ENCODE results near the gene EYS.

- TF ChIP-seq, protein P1, sequence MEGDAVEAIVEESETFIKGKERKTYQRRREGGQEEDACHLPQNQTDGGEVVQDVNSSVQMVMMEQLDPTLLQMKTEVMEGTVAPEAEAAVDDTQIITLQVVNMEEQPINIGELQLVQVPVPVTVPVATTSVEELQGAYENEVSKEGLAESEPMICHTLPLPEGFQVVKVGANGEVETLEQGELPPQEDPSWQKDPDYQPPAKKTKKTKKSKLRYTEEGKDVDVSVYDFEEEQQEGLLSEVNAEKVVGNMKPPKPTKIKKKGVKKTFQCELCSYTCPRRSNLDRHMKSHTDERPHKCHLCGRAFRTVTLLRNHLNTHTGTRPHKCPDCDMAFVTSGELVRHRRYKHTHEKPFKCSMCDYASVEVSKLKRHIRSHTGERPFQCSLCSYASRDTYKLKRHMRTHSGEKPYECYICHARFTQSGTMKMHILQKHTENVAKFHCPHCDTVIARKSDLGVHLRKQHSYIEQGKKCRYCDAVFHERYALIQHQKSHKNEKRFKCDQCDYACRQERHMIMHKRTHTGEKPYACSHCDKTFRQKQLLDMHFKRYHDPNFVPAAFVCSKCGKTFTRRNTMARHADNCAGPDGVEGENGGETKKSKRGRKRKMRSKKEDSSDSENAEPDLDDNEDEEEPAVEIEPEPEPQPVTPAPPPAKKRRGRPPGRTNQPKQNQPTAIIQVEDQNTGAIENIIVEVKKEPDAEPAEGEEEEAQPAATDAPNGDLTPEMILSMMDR (conservative IDR thresholded peaks at IDR 0.05): no peak
- no peak for TF ChIP-seq ZFX (IDR thresholded peaks at IDR 0.05)
Observed at GRCh38 chr6:64590965-64591675, 1115.9 kb downstream of the EYS start.

Data from C4-2B (cell line).